H1 (cell line): Measurements from ENCODE around the gene C1QL1. TPM values are rescaled to one million over a fixed set of nuclear protein-coding genes. Genes with fewer than 3 reads are reported as not detected.
A peak's percentile ranks its signal among the peaks of the same experiment; 100 is the strongest.

Experiments used
- CTCF ChIA-PET: fragments of 300-600 bp; sonication (Branson Sonifier 250); formaldehyde crosslinking; loops from one replicate; lab custom pipeline; 2021; ENCODE audit not compliant: partially characterized antibody; lab: Charles Lee
- POLR2A ChIA-PET: fragments of 300-600 bp; sonication (Branson Sonifier 250); formaldehyde crosslinking; loops from one replicate; lab custom pipeline; 2021; ENCODE audit warnings: inconsistent platforms; ENCODE audit not compliant: partially characterized antibody; lab: Charles Lee
- DNase-seq, 2 experiments: peaks; one replicate each; pipeline versions ENCODE4 v3.0.0 to v3.0.0-alpha.2; 2010 to 2022; ENCODE audit warnings: low spot score in 2 of 2, low read depth in 1 of 2, mixed read lengths in 1 of 2
- FAIRE-seq: peaks from 2 replicates; lab custom pipeline; 2011; peaks lifted over from hg19 to GRCh38; lab: Jason Lieb, UNC
- H2AFZ ChIP-seq: 2 replicates; pipeline ENCODE4 v1.8.1; 2012; ENCODE audit warnings: low read length, inconsistent platforms
- H2AK5ac ChIP-seq: 2 replicates; pipeline ENCODE4 v1.6.1; 2013; ENCODE audit warnings: low read depth, low read length
- H2BK120ac ChIP-seq: replicated peaks from 2 replicates; pipeline ENCODE3; 2013; ENCODE audit warnings: low read depth, low read length, inconsistent platforms
- H2BK12ac ChIP-seq: 2 replicates; pipeline ENCODE4 v1.6.1; 2013; ENCODE audit warnings: low read depth, low read length
- H2BK15ac ChIP-seq: 2 replicates; pipeline ENCODE4 v1.6.1; 2013; ENCODE audit warnings: low read length
- H2BK20ac ChIP-seq: 2 replicates; pipeline ENCODE4 v1.6.1; 2013; ENCODE audit warnings: low read length
- H2BK5ac ChIP-seq: 2 replicates; pipeline ENCODE4 v1.6.1; 2013; ENCODE audit warnings: low read depth, low read length
- H3K14ac ChIP-seq: 2 replicates; pipeline ENCODE4 v1.6.1; 2013; ENCODE audit warnings: inconsistent platforms; ENCODE audit not compliant: insufficient read length
- H3K18ac ChIP-seq: 2 replicates; pipeline ENCODE4 v1.6.1; 2013; ENCODE audit warnings: low read length; ENCODE audit errors: extremely low read depth
- H3K23ac ChIP-seq: 2 replicates; pipeline ENCODE4 v1.6.1; 2013; ENCODE audit warnings: inconsistent platforms; ENCODE audit not compliant: insufficient read length
- H3K23me2 ChIP-seq: 2 replicates; pipeline ENCODE4 v1.6.1; 2013; ENCODE audit warnings: low read depth, low read length
- H3K27ac ChIP-seq: 2 replicates; pipeline ENCODE4 v1.6.1; 2011; ENCODE audit warnings: low read depth, low read length, inconsistent platforms
- H3K27me3 ChIP-seq, 4 experiments: replicated peaks in 1 of 4; 1 replicate in 1 of 4; 2 replicates in 3 of 4; pipeline versions ENCODE4 v1.6.1 to v1.8.1; 2011 to 2013; ENCODE audit warnings: low read length in 3 of 4, mild to moderate bottlenecking in 3 of 4, inconsistent platforms in 2 of 4, mixed read lengths in 2 of 4, moderate library complexity in 1 of 4; ENCODE audit not compliant: control insufficient read depth in 3 of 4, insufficient read depth in 3 of 4; ENCODE audit errors: extremely low read depth in 1 of 4
- H3K36me3 ChIP-seq, 4 experiments: 2 replicates each; pipeline versions ENCODE4 v1.6.1 to v1.8.1; 2011 to 2013; ENCODE audit warnings: mild to moderate bottlenecking in 4 of 4, low read length in 3 of 4, moderate library complexity in 2 of 4, control low read depth in 1 of 4, inconsistent platforms in 1 of 4; ENCODE audit not compliant: insufficient read depth in 4 of 4, control insufficient read depth in 2 of 4
- H3K4ac ChIP-seq: replicated peaks from 2 replicates; pipeline ENCODE3; 2013; ENCODE audit warnings: low read length, low read depth, mixed read lengths, inconsistent platforms; ENCODE audit not compliant: insufficient read length
- H3K4me1 ChIP-seq, 4 experiments: replicated peaks in 1 of 4; 1 replicate in 1 of 4; 2 replicates in 3 of 4; pipeline versions ENCODE4 v1.6.1 to v1.8.1; 2011 to 2013; ENCODE audit warnings: low read length in 3 of 4, inconsistent platforms in 2 of 4, mixed read lengths in 1 of 4; ENCODE audit not compliant: insufficient read depth in 4 of 4, control insufficient read depth in 3 of 4
- H3K4me2 ChIP-seq, 2 experiments: 2 replicates each; pipeline versions ENCODE4 v1.6.1 to v1.8.1; 2011 to 2013; ENCODE audit warnings: low read depth in 2 of 2, low read length in 2 of 2, control low read depth in 1 of 2, inconsistent platforms in 1 of 2, mild to moderate bottlenecking in 1 of 2; ENCODE audit not compliant: insufficient read depth in 1 of 2
- H3K4me3 ChIP-seq, 4 experiments: fragments of 200-600, 300-600 bp in 1 of 4; sonication (generic), shearing (Covaris generic), sonication (Bioruptor Twin) in 1 of 4; 2 replicates each; pipeline versions ENCODE4 v1.5.1 to v1.8.1; 2011 to 2016; ENCODE audit warnings: low read length in 4 of 4, low read depth in 3 of 4, control low read depth in 2 of 4, inconsistent platforms in 2 of 4, mild to moderate bottlenecking in 2 of 4, mixed read lengths in 1 of 4, moderate library complexity in 1 of 4; ENCODE audit not compliant: insufficient read depth in 2 of 4; ENCODE audit errors: extremely low read depth in 1 of 4
- H3K56ac ChIP-seq: replicated peaks from 2 replicates; pipeline ENCODE3; 2013; ENCODE audit warnings: low read depth, mild to moderate bottlenecking, mixed read lengths, low read length, inconsistent platforms; ENCODE audit not compliant: insufficient read length
- H3K79me1 ChIP-seq: 2 replicates; pipeline ENCODE4 v1.6.1; 2013; ENCODE audit warnings: low read depth, low read length, control low read depth
- H3K79me2 ChIP-seq, 2 experiments: 2 replicates each; pipeline versions ENCODE4 v1.6.1 to v1.8.1; 2012 to 2013; ENCODE audit warnings: low read length in 2 of 2, mild to moderate bottlenecking in 2 of 2, inconsistent platforms in 1 of 2; ENCODE audit not compliant: insufficient read depth in 2 of 2, control insufficient read depth in 1 of 2
- H3K9ac ChIP-seq, 4 experiments: replicated peaks in 1 of 4; 1 replicate in 1 of 4; 2 replicates in 3 of 4; pipeline versions ENCODE4 v1.6.1 to v1.8.1; 2011 to 2013; ENCODE audit warnings: low read depth in 3 of 4, low read length in 3 of 4, control low read depth in 2 of 4, mild to moderate bottlenecking in 2 of 4, moderate library complexity in 2 of 4, inconsistent platforms in 1 of 4; ENCODE audit errors: extremely low read depth in 1 of 4
- H3K9me3 ChIP-seq, 2 experiments: 2 replicates each; pipeline versions ENCODE4 v1.6.1 to v1.8.1; 2012 to 2013; ENCODE audit warnings: mild to moderate bottlenecking in 2 of 2, moderate library complexity in 2 of 2, control low read depth in 1 of 2, inconsistent platforms in 1 of 2, low read depth in 1 of 2, low read length in 1 of 2, mixed read lengths in 1 of 2; ENCODE audit not compliant: insufficient read depth in 2 of 2
- H4K20me1 ChIP-seq, 2 experiments: replicated peaks in 1 of 2; 2 replicates each; pipeline versions ENCODE3 to v1.8.1; 2011 to 2013; ENCODE audit warnings: inconsistent platforms in 2 of 2, low read length in 2 of 2, mild to moderate bottlenecking in 1 of 2; ENCODE audit not compliant: insufficient read depth in 2 of 2, control insufficient read depth in 1 of 2
- H4K5ac ChIP-seq: 2 replicates; pipeline ENCODE4 v1.6.1; 2013; ENCODE audit warnings: low read length, low read depth, mixed read lengths, inconsistent platforms; ENCODE audit not compliant: insufficient read length
- H4K8ac ChIP-seq: 2 replicates; pipeline ENCODE4 v1.8.0; 2013; ENCODE audit warnings: mild to moderate bottlenecking, moderate library complexity, low read length, inconsistent platforms; ENCODE audit not compliant: insufficient read depth; ENCODE audit errors: extremely low read depth
- H4K91ac ChIP-seq: replicated peaks from 2 replicates; pipeline ENCODE3; 2013; ENCODE audit warnings: low read length, mixed read lengths, inconsistent platforms; ENCODE audit not compliant: insufficient read length
- E2F6 ChIP-seq: IDR thresholded peaks from 2 replicates; pipeline ENCODE4 v1.6.1; 2012; ENCODE audit warnings: inconsistent platforms
- EZH2 ChIP-seq: fragments of 200-600 bp; sonication (generic); IDR thresholded peaks from 2 replicates; pipeline ENCODE4 v1.7.1; 2012; ENCODE audit warnings: low read depth, mild to moderate bottlenecking, moderate library complexity, low read length, inconsistent platforms; ENCODE audit not compliant: severe bottlenecking
- JUN ChIP-seq: IDR thresholded peaks from 2 replicates; pipeline ENCODE4 v1.6.1; 2011; ENCODE audit warnings: low read depth, mild to moderate bottlenecking, improper control_type of control experiment, low read length
- SIX5 ChIP-seq: IDR thresholded peaks from 2 replicates; pipeline ENCODE4 v1.6.1; 2011; ENCODE audit warnings: mild to moderate bottlenecking, low read depth, low read length
- WGBS, 2 experiments: shearing (Covaris generic) in 1 of 2; methylation state at CpG; one replicate each; pipeline versions ENCODE4 v1.1.6 to v1.1.7; 2013 to 2015; ENCODE audit warnings: low lambda C conversion rate in 2 of 2, mixed read lengths in 2 of 2, inconsistent platforms in 1 of 2, low coverage in 1 of 2, missing lambda C conversion rate in 1 of 2; ENCODE audit not compliant: insufficient replicate concordance in 2 of 2, insufficient coverage in 1 of 2, insufficient read length in 1 of 2; ENCODE audit errors: extremely low coverage in 1 of 2, missing lambda C conversion rate in 1 of 2; 5-methylcytosine and 5-hydroxymethylcytosine counted together
- polyA plus RNA-seq, 7 experiments: library from polyadenylated mRNA; depleted of rRNA in 3 of 7; stranded (reverse) in 5 of 7; unstranded in 2 of 7; fragments of >200 nt in 5 of 7; fragments of 200-250 nt in 2 of 7; gene quantifications; 1 replicate in 5 of 7; 2 replicates in 1 of 7; 4 replicates in 1 of 7; pipeline versions ENCODE4 v1.2.1 to v1.2.3, GENCODE V29; 2011 to 2013; ENCODE audit warnings: missing spikeins in 2 of 7, mixed read lengths in 2 of 7
- total RNA-seq: library from RNA; stranded (reverse); fragmentation: NEBNext Ultra II Directional; extraction: Animal tissue kit (Norgen Biotek cat#: 25700); gene quantifications from 2 replicates; pipeline ENCODE4 v1.2.1, GENCODE V29; 2021

The C1QL1 gene
- total and polyA plus RNA-seq, 2 of the 8 experiments (the other 6 are each of a cell fraction or from before 2014, with no cell fraction given), result 7.6 to 10.5 TPM

- Histone ChIP-seq H4K5ac (no peak overlapping the region), H3K79me1 (no peaks in the 10 kb centered on the region), H2AK5ac (no peak overlapping the region), H3K56ac (no peak overlapping the region), H3K23me2 (peaks cover 6% of the 10 kb centered on the region; the same call in 1 of the 2 replicates), H2BK15ac (peak overlapping the region; percentile 74; the same call in 1 of the 2 replicates), H4K20me1 (no peaks in the 10 kb centered on the region), H3K9ac (no peak overlapping the region), H2BK5ac (no peak overlapping the region), H3K4me3 (no peak overlapping the region), H3K36me3 (no peaks in the 10 kb centered on the region), H3K18ac (no peak overlapping the region; the same call in 1 of the 2 replicates), H2BK20ac (no peak overlapping the region), H2AFZ (no peak overlapping the region), H3K27ac (no peak overlapping the region), H3K9me3 (no peaks in the 10 kb centered on the region), H3K4me2 (peak overlapping the region in 1 of 2 experiments; percentile 47; a peak in 2 of 4 replicates), H3K4ac (no peak overlapping the region), H3K79me2 (no peaks in the 10 kb centered on the region), H2BK120ac (no peak overlapping the region), H3K23ac (no peak overlapping the region), H4K8ac (peak overlapping the region; percentile 53), H3K14ac (no peak overlapping the region), H3K27me3 (no peaks in the 10 kb centered on the region; a peak in 1 of 7 replicates), H3K4me1 (peaks cover 0 to 11% (median 6%) of the 10 kb centered on the region in 4 experiments; a peak in 5 of 7 replicates), H2BK12ac (no peak overlapping the region), H4K91ac (peak overlapping the region; percentile 6)
- DNase-seq (no peak), FAIRE-seq (no peak)
- WGBS, 2 experiments, result 70% methylated on average over 5 of the region's 7 CpGs; no CpG with 5 or more reads in 1 of the 2 experiments
- TF ChIP-seq E2F6 (no peak), JUN (no peak), EZH2 (no peak), SIX5 (no peak)
- POLR2A ChIA-PET, result interaction anchor here (0.9 to 2.7 kb wide), 7 partner anchors 7 to 83 kb away, joined by 3 to 9 read pairs (median 6); partner anchors contain the start of genes C1QL1 and NMT1
- CTCF ChIA-PET, result interaction anchor here (0.5 to 4.8 kb wide), 18 partner anchors 9 to 294 kb away, joined by 3 to 35 read pairs (median 5); partner anchors contain the start of gene C1QL1
These were observed 9.9 kb upstream of the C1QL1 start for GRCh38 chr17:44977814-44978550.
